Effector memory CD4-positive, alpha-beta T cell (primary cell): ENCODE data around the gene NDUFB8.

Experiments used
- DNase-seq, 3 donors: peaks; one replicate each; pipeline ENCODE4 v3.0.0-alpha.2; 2020
- H3K27ac ChIP-seq: 2 replicates; pipeline ENCODE4 v1.7.0; 2013; ENCODE audit warnings: mild to moderate bottlenecking, low read length, moderate library complexity; ENCODE audit not compliant: insufficient read depth, poor library complexity, severe bottlenecking
- H3K27me3 ChIP-seq: replicated peaks from 2 replicates; pipeline ENCODE4 v1.7.0; 2013; ENCODE audit warnings: mild to moderate bottlenecking, low read length; ENCODE audit not compliant: insufficient read depth, control insufficient read depth, poor library complexity, severe bottlenecking
- H3K36me3 ChIP-seq: 2 replicates; pipeline ENCODE4 v1.7.0; 2013; ENCODE audit warnings: mild to moderate bottlenecking, low read length, moderate library complexity; ENCODE audit not compliant: control insufficient read depth, insufficient read depth
- H3K4me1 ChIP-seq: 2 replicates; pipeline ENCODE4 v1.7.0; 2013; ENCODE audit warnings: low read length, mild to moderate bottlenecking; ENCODE audit not compliant: control insufficient read depth, insufficient read depth, poor library complexity, severe bottlenecking
- H3K4me3 ChIP-seq: 2 replicates; pipeline ENCODE4 v1.7.0; 2013; ENCODE audit warnings: low read length, low read depth, mild to moderate bottlenecking; ENCODE audit not compliant: insufficient read depth, poor library complexity, severe bottlenecking
- H3K9me3 ChIP-seq: 2 replicates; pipeline ENCODE4 v1.7.0; 2013; ENCODE audit warnings: mild to moderate bottlenecking, low read length, moderate library complexity; ENCODE audit not compliant: control insufficient read depth

NDUFB8 gene

GRCh38 chr10:100480002-100480401 is 49.7 kb downstream of the NDUFB8 start:
- Histone ChIP-seq H3K36me3 (no peaks in the 10 kb centered on the region), H3K4me1 (peaks cover 10% of the 10 kb centered on the region), H3K9me3 (no peaks in the 10 kb centered on the region), H3K4me3 (no peak overlapping the region), H3K27ac (no peak overlapping the region), H3K27me3 (no peaks in the 10 kb centered on the region)
- DNase-seq, result no peak

GRCh38 chr10:100479037-100479436 is 50.6 kb downstream of the NDUFB8 start:
- H3K36me3 ChIP-seq, result no peaks in the 10 kb centered on the region
- DNase-seq, result no peak
- H3K4me1 ChIP-seq, result peaks cover 10% of the 10 kb centered on the region
- H3K9me3 ChIP-seq, result no peaks in the 10 kb centered on the region
- no peak overlapping the region for H3K27ac ChIP-seq
- no peak overlapping the region for H3K4me3 ChIP-seq
- H3K27me3 ChIP-seq, result no peaks in the 10 kb centered on the region

DNA sequence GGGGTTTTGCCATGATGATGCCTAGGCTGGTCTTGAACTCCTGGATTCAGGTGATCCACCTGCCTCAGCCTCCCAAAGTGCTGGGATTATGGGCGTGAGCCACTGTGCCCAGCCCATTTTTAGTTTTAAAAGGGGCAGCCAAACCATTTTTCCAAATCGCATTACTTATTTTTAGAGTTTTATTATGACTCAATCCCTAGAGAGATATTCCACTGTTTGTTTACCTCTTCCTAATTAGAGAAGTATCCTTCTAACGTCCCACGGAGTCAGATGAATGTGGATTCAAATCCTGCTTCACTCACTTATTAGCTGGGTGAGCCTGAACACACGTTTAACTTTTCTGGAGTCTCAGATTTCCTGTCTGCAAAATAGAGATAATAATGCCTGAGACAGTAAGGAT is 51.7 kb downstream of the NDUFB8 start:
- no peaks in the 10 kb centered on the region for H3K36me3 ChIP-seq
- H3K27ac ChIP-seq, result no peak overlapping the region
- no peak for DNase-seq
- H3K9me3 ChIP-seq, result no peaks in the 10 kb centered on the region
- H3K4me1 ChIP-seq, result peaks cover 9% of the 10 kb centered on the region
- H3K4me3 ChIP-seq, result no peak overlapping the region
- H3K27me3 ChIP-seq, result no peaks in the 10 kb centered on the region
